ENCODE data around the gene SEM1. TPM values are rescaled to one million over a fixed set of nuclear protein-coding genes. Genes with fewer than 3 reads are reported as not detected.

SEM1 gene
- total and polyA plus RNA-seq, 9 of the 15 experiments (the other 6 are each of a cell fraction or from before 2014, with no cell fraction given) = 74.7 to 938 (median 454) TPM

GRCh38 chr7:96713037-96713436, 3.4 kb upstream of the SEM1 start (continued):
- TF ChIP-seq PTRF (tag; IDR thresholded peaks at IDR 0.05) = no peak
- TF ChIP-seq ZNF23 (CRISPR knock-in tag; IDR thresholded peaks at IDR 0.05) = no peak
- TF ChIP-seq C11orf30 (IDR thresholded peaks at IDR 0.05; ENCODE audit: low read depth) = no peak
- TF ChIP-seq CBX3 (IDR thresholded peaks at IDR 0.05; ENCODE audit: borderline replicate concordance in 1 of 2, low read length in 2 of 2) = peak in 1 of 2 experiments; percentile 93; a peak in 2 of 3 replicates
- peak; percentile 97 for TF ChIP-seq CBX5 (IDR thresholded peaks at IDR 0.05; ENCODE audit: borderline replicate concordance, low read depth)
- no peak for TF ChIP-seq CBFA2T2 (conservative IDR thresholded peaks at IDR 0.05)
- TF ChIP-seq ZNF280A (IDR thresholded peaks at IDR 0.05; ENCODE audit: low read depth, partially characterized antibody) = peak; percentile 80
- no peak for TF ChIP-seq POLR2B (IDR thresholded peaks at IDR 0.05; ENCODE audit: low read depth, partially characterized antibody)
- 0 out of 2 replicates have a peak, but pooled peaks have one; percentile 59 for TF ChIP-seq CBX1 (IDR thresholded peaks at IDR 0.05; ENCODE audit: low read depth)

DNA sequence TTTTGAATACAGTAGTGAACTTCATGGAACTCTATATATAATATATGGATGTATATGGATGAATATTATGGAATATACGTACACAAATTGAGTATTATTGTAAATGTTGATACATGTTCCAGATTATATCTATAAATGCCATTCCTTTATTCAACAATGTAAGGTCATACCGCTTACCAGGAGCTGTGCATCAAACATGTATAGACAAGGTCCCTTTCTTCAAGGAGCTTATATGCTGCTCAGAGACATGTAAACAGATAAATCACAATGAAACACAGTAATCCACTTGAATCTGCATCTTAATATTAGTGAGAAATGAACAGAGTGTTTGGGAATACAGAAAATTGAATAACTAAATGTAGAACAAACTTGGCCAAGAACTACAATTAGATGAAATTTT, 898 bp upstream of the SEM1 start:
- intact Hi-C loops (cut with micrococcal nuclease) = no loop called here
- in situ Hi-C loops (cut with MboI) = no loop called here
- peaks cover 20% of the 10 kb centered on the region; the same call in 2 of the 3 replicates for H3K36me3 ChIP-seq (ENCODE audit: control insufficient read depth, insufficient read depth, low read length)
- CTCF ChIA-PET (ENCODE audit: low intra/inter-chr PET ratio) = interaction anchor here (0.6 kb wide), 1 partner anchor 1261 kb away, joined by 4 read pairs; no protein-coding TSS in a partner anchor
- H3K9ac ChIP-seq (ENCODE audit: insufficient read depth in 1 of 2, low read depth in 2 of 2, low read length in 2 of 2) = peak overlapping the region in 1 of 2 experiments; percentile 90; a peak in 1 of 4 replicates
- peaks cover 3 to 4% of the 10 kb centered on the region in 2 experiments; a peak in 2 of 5 replicates for H3K4me1 ChIP-seq (replicated peaks in 1 of 2; ENCODE audit: control insufficient read depth in 2 of 2, insufficient read depth in 2 of 2, low read length in 2 of 2)
- H3K27me3 ChIP-seq (ENCODE audit: control insufficient read depth in 2 of 2, insufficient read depth in 2 of 2, low read length in 2 of 2) = no peaks in the 10 kb centered on the region
- H4K20me1 ChIP-seq (replicated peaks; ENCODE audit: control insufficient read depth, insufficient read depth, low read length) = 0 out of 2 replicates have a peak, but pooled peaks cover 4% of the 10 kb centered on the region
- peaks cover 39% of the 10 kb centered on the region for H3K79me2 ChIP-seq (ENCODE audit: control insufficient read depth, insufficient read depth, low read length)
- DNase-seq (ENCODE audit: extremely low read depth in 1 of 4, low spot score in 3 of 4) (no peak), ATAC-seq (no peak), FAIRE-seq (no peak)
- peaks cover 9% of the 10 kb centered on the region; the same call in 1 of the 2 replicates for H3K9me3 ChIP-seq (replicated peaks; ENCODE audit: control insufficient read depth, insufficient read depth, low read depth, low read length)
- H2AFZ ChIP-seq (ENCODE audit: low read depth, low read length) = peak overlapping the region; percentile 98
- H3K9me1 ChIP-seq (ENCODE audit: control insufficient read depth, insufficient read depth, low read length) = no peaks in the 10 kb centered on the region
- POLR2A ChIA-PET = no interaction called here
- BruUV-seq (replicated peaks) = no TSS peak
- no peak overlapping the region for H3K4me3 ChIP-seq
- 69% methylated on average over 2 of the region's 2 CpGs for WGBS (ENCODE audit: insufficient coverage, low coverage, missing lambda C conversion rate)
- H3K27ac ChIP-seq (ENCODE audit: extremely low read depth, low read depth, low read length) = no peak overlapping the region; the same call in 2 of the 3 replicates
- H3K4me2 ChIP-seq (ENCODE audit: insufficient read depth, low read length) = no peak overlapping the region
- TF ChIP-seq FOXJ2 (tag; IDR thresholded peaks at IDR 0.05) = no peak
- TF ChIP-seq ZNF707 (CRISPR knock-in tag; conservative IDR thresholded peaks at IDR 0.05) = no peak
- no peak for TF ChIP-seq ARID1B (IDR thresholded peaks at IDR 0.05)
- TF ChIP-seq NR4A1 (CRISPR knock-in tag; IDR thresholded peaks at IDR 0.05) = no peak
- no peak for TF ChIP-seq NR4A1 (tag; IDR thresholded peaks at IDR 0.05)
- TF ChIP-seq ZNF76 (CRISPR knock-in tag; IDR thresholded peaks at IDR 0.05; ENCODE audit: borderline replicate concordance) = no peak
- TF ChIP-seq SIN3B (IDR thresholded peaks at IDR 0.05; ENCODE audit: low read depth) = no peak
- TF ChIP-seq ESRRB (CRISPR knock-in tag; IDR thresholded peaks at IDR 0.05; ENCODE audit: borderline replicate concordance) = no peak
